Neural progenitor cell (in vitro differentiated cells): Measurements from ENCODE around the gene PLSCR2. TPM values are rescaled to one million over a fixed set of nuclear protein-coding genes. Genes with fewer than 3 reads are reported as not detected.

Source experiments
- DNase-seq: peaks from one replicate; pipeline ENCODE4 v3.0.0-alpha.2; 2016; ENCODE audit warnings: low spot score
- H2AFZ ChIP-seq: fragments of 200-600 bp; sonication (generic); replicated peaks from 2 replicates; pipeline ENCODE4 v1.6.1; 2016; ENCODE audit warnings: antibody characterized with exemption
- H3F3A ChIP-seq: fragments of 200-600 bp; sonication (generic); 2 replicates; pipeline ENCODE4 v1.6.1; 2016; ENCODE audit warnings: antibody characterized with exemption, low read depth
- H3K27ac ChIP-seq: fragments of 200-600 bp; sonication (generic); 2 replicates; pipeline ENCODE4 v1.5.1; 2016; ENCODE audit warnings: mild to moderate bottlenecking
- H3K27me3 ChIP-seq: fragments of 200-600 bp; sonication (generic); 2 replicates; pipeline ENCODE4 v1.6.1; 2016; ENCODE audit warnings: mild to moderate bottlenecking, moderate library complexity
- H3K36me3 ChIP-seq: fragments of 200-600 bp; sonication (generic); 2 replicates; pipeline ENCODE4 v1.5.1; 2016
- H3K4me1 ChIP-seq: fragments of 200-600 bp; sonication (generic); 2 replicates; pipeline ENCODE4 v1.6.1; 2016; ENCODE audit warnings: mixed run types
- H3K4me2 ChIP-seq: fragments of 200-600 bp; sonication (generic); 2 replicates; pipeline ENCODE4 v1.6.1; 2016
- H3K4me3 ChIP-seq: fragments of 200-600 bp; sonication (generic); 2 replicates; pipeline ENCODE4 v1.5.1; 2016
- H3K79me2 ChIP-seq: fragments of 200-600 bp; sonication (generic); 2 replicates; pipeline ENCODE4 v1.6.1; 2016; ENCODE audit warnings: low read depth
- H3K9ac ChIP-seq: fragments of 200-600 bp; sonication (generic); 2 replicates; pipeline ENCODE4 v1.6.1; 2016
- H3K9me3 ChIP-seq: fragments of 200-600 bp; sonication (generic); 2 replicates; pipeline ENCODE4 v1.5.1; 2016; ENCODE audit warnings: low read depth
- H4K20me1 ChIP-seq: fragments of 200-600 bp; sonication (generic); 2 replicates; pipeline ENCODE4 v1.6.1; 2016; ENCODE audit warnings: low read depth
- H3K27ac Mint-ChIP-seq: 3 replicates; pipeline ENCODE4 v1.8.0; 2021; ENCODE audit warnings: mixed read lengths
- H3K27me3 Mint-ChIP-seq: 2 replicates; pipeline ENCODE4 v1.8.0; 2022; ENCODE audit warnings: low read depth, mild to moderate bottlenecking, inconsistent platforms, moderate library complexity, mixed read lengths; ENCODE audit not compliant: insufficient read depth
- H3K36me3 Mint-ChIP-seq: 3 replicates; pipeline ENCODE4 v1.8.0; 2021; ENCODE audit warnings: mixed read lengths
- H3K4me1 Mint-ChIP-seq: 3 replicates; pipeline ENCODE4 v1.8.0; 2021; ENCODE audit warnings: mixed read lengths
- H3K4me3 Mint-ChIP-seq: 3 replicates; pipeline ENCODE4 v1.8.0; 2021; ENCODE audit warnings: mild to moderate bottlenecking, moderate library complexity, mixed read lengths
- H3K9me3 Mint-ChIP-seq: 3 replicates; pipeline ENCODE4 v1.8.0; 2020; ENCODE audit warnings: mixed read lengths
- CTCF ChIP-seq: fragments of 200-600 bp; sonication (generic); IDR thresholded peaks from 2 replicates; pipeline ENCODE4 v1.5.1; 2017; ENCODE audit warnings: antibody characterized with exemption, mild to moderate bottlenecking
- EZH2 ChIP-seq: fragments of 200-600 bp; sonication (generic); IDR thresholded peaks from 2 replicates; pipeline ENCODE4 v1.6.1; 2017; ENCODE audit warnings: antibody characterized with exemption, mild to moderate bottlenecking, moderate library complexity
- EZH2phosphoT487 ChIP-seq: fragments of 200-600 bp; sonication (generic); IDR thresholded peaks from 2 replicates; pipeline ENCODE4 v1.6.1; 2017; ENCODE audit warnings: antibody characterized with exemption
- total RNA-seq: library from RNA; depleted of rRNA; stranded (reverse); fragments of >200 nt; gene quantifications from 2 replicates; pipeline ENCODE4 v1.2.3, GENCODE V29; 2015; ENCODE audit warnings: low replicate concordance

The PLSCR2 gene
- total RNA-seq, 1 donor from 2014 or later: not detected

GRCh38 chr3:146464005-146464595, 5.3 kb downstream of the PLSCR2 start:
- no peaks in the 10 kb centered on the region for H3K36me3 ChIP-seq
- H2AFZ ChIP-seq: no peak overlapping the region
- H4K20me1 ChIP-seq: no peaks in the 10 kb centered on the region
- H3K4me3 ChIP-seq: no peak overlapping the region
- no peaks in the 10 kb centered on the region for H3K4me1 ChIP-seq
- no peak overlapping the region for H3K4me3 Mint-ChIP-seq
- no peaks in the 10 kb centered on the region for H3K27me3 ChIP-seq
- no peaks in the 10 kb centered on the region for H3K79me2 ChIP-seq
- no peaks in the 10 kb centered on the region for H3F3A ChIP-seq
- TF ChIP-seq EZH2 (no peak), CTCF (no peak), EZH2phosphoT487 (no peak)
- H3K36me3 Mint-ChIP-seq: no peaks in the 10 kb centered on the region
- no peak overlapping the region for H3K4me2 ChIP-seq
- H3K27me3 Mint-ChIP-seq: no peaks in the 10 kb centered on the region
- DNase-seq: no peak
- no peaks in the 10 kb centered on the region for H3K9me3 ChIP-seq
- H3K9ac ChIP-seq: no peak overlapping the region
- no peak overlapping the region for H3K27ac ChIP-seq
- H3K9me3 Mint-ChIP-seq: peaks cover 4% of the 10 kb centered on the region
- H3K4me1 Mint-ChIP-seq: no peaks in the 10 kb centered on the region
- no peak overlapping the region for H3K27ac Mint-ChIP-seq

- Histone ChIP-seq H3K27ac (no peak overlapping the region), H3K79me2 (no peaks in the 10 kb centered on the region), H3K36me3 (no peaks in the 10 kb centered on the region), H3K27me3 (no peaks in the 10 kb centered on the region), H4K20me1 (no peaks in the 10 kb centered on the region), H3K9me3 (no peaks in the 10 kb centered on the region), H3K4me3 (no peak overlapping the region), H3K4me1 (no peaks in the 10 kb centered on the region), H2AFZ (no peak overlapping the region), H3K9ac (no peak overlapping the region), H3F3A (no peaks in the 10 kb centered on the region), H3K4me2 (no peak overlapping the region)
- H3K9me3 Mint-ChIP-seq: no peaks in the 10 kb centered on the region
- TF ChIP-seq EZH2 (no peak), CTCF (no peak), EZH2phosphoT487 (no peak)
- H3K4me3 Mint-ChIP-seq: no peak overlapping the region
- H3K27me3 Mint-ChIP-seq: no peaks in the 10 kb centered on the region
- H3K4me1 Mint-ChIP-seq: peaks cover 2% of the 10 kb centered on the region
- H3K36me3 Mint-ChIP-seq: no peaks in the 10 kb centered on the region
- no peak overlapping the region for H3K27ac Mint-ChIP-seq
- DNase-seq: no peak
Observed at GRCh38 chr3:146454796-146455195, 14.6 kb downstream of the PLSCR2 start.

GRCh38 chr3:146449613-146450012, 19.7 kb downstream of the PLSCR2 start:
- Histone ChIP-seq H3K36me3 (no peaks in the 10 kb centered on the region), H3K4me3 (no peak overlapping the region), H3K4me1 (no peaks in the 10 kb centered on the region), H3F3A (no peaks in the 10 kb centered on the region), H3K9ac (no peak overlapping the region), H3K27me3 (no peaks in the 10 kb centered on the region), H3K4me2 (no peak overlapping the region), H3K79me2 (no peaks in the 10 kb centered on the region), H2AFZ (no peak overlapping the region), H3K9me3 (no peaks in the 10 kb centered on the region), H4K20me1 (no peaks in the 10 kb centered on the region), H3K27ac (no peak overlapping the region)
- no peak for DNase-seq
- no peak overlapping the region for H3K4me3 Mint-ChIP-seq
- no peaks in the 10 kb centered on the region for H3K9me3 Mint-ChIP-seq
- no peaks in the 10 kb centered on the region for H3K36me3 Mint-ChIP-seq
- no peak overlapping the region for H3K27ac Mint-ChIP-seq
- peaks cover 3% of the 10 kb centered on the region for H3K4me1 Mint-ChIP-seq
- H3K27me3 Mint-ChIP-seq: no peaks in the 10 kb centered on the region
- no peak for TF ChIP-seq EZH2phosphoT487
- TF ChIP-seq CTCF: no peak
- no peak for TF ChIP-seq EZH2
